ENCODE data around the gene SMC6. TPM values are rescaled to one million over a fixed set of nuclear protein-coding genes. Genes with fewer than 3 reads are reported as not detected.

SMC6 gene
- total RNA-seq, 4 donors from 2014 or later: 15.7 to 49.1 (median 36.2) TPM

- intact Hi-C loops (cut with DNase I; ENCODE audit: low total_unique reads): no loop called here
- DNase-seq: no peak
- TF ChIP-seq EP300 (IDR thresholded peaks at IDR 0.05; ENCODE audit: low read depth): no peak
- TF ChIP-seq CTCF (IDR thresholded peaks at IDR 0.05): no peak
- TF ChIP-seq POLR2A (IDR thresholded peaks at IDR 0.05): no peak
- no peak for TF ChIP-seq POLR2AphosphoS5 (IDR thresholded peaks at IDR 0.05)
- peaks cover 0 to 56% (median 19%) of the 10 kb centered on the region in 4 donors for H3K36me3 ChIP-seq
- no peaks in the 10 kb centered on the region for H3K27me3 ChIP-seq
- no peak overlapping the region for H3K27ac ChIP-seq
- in situ Hi-C loops (cut with MboI; ENCODE audit: low pct_ligation_motif_present in 1 of 4, low pct_unique_long_range_greater_than_20kb in 1 of 4, low sequenced_read_pairs in 3 of 4): loop anchor here in 1 of 4 donors (25.0 kb wide), 1 partner anchor 429 kb away; no protein-coding TSS in a partner anchor
- H3K4me1 ChIP-seq: no peaks in the 10 kb centered on the region
- no peak overlapping the region for H3K4me3 ChIP-seq
- H3K9me3 ChIP-seq: no peaks in the 10 kb centered on the region
- WGBS, 2 donors (ENCODE audit: low coverage in 1 of 2): 31 to 70% methylated on average over 1 of the region's 1 CpG
Observed at GRCh38 chr2:17733599-17733998, 20.0 kb downstream of the SMC6 start.

GRCh38 chr2:17729880-17730279 lies 23.7 kb downstream of the SMC6 start:
- H3K36me3 ChIP-seq: peaks cover 0 to 51% (median 12%) of the 10 kb centered on the region in 4 donors

GRCh38 chr2:17728210-17728609 lies 25.4 kb downstream of the SMC6 start:
- Histone ChIP-seq H3K36me3 (peaks cover 0 to 68% (median 16%) of the 10 kb centered on the region in 4 donors), H3K27me3 (no peaks in the 10 kb centered on the region), H3K27ac (no peak overlapping the region), H3K4me3 (no peak overlapping the region), H3K9me3 (no peaks in the 10 kb centered on the region), H3K4me1 (no peaks in the 10 kb centered on the region)
- 97% methylated on average over 6 of the region's 6 CpGs; no CpG with 5 or more reads in 1 of the 2 donors for WGBS, 2 donors (ENCODE audit: low coverage in 1 of 2)
- in situ Hi-C loops (cut with MboI; ENCODE audit: low pct_ligation_motif_present in 1 of 4, low pct_unique_long_range_greater_than_20kb in 1 of 4, low sequenced_read_pairs in 3 of 4) (loop anchor here in 1 of 4 donors (25.0 kb wide), 1 partner anchor 434 kb away; no protein-coding TSS in a partner anchor), intact Hi-C loops (cut with DNase I; ENCODE audit: low total_unique reads) (no loop called here)
- no peak for DNase-seq
- no peak for TF ChIP-seq POLR2A (IDR thresholded peaks at IDR 0.05)
- TF ChIP-seq CTCF (IDR thresholded peaks at IDR 0.05): no peak
- no peak for TF ChIP-seq EP300 (IDR thresholded peaks at IDR 0.05; ENCODE audit: low read depth)
- no peak for TF ChIP-seq POLR2AphosphoS5 (IDR thresholded peaks at IDR 0.05)

More at GRCh38 chr2:17729880-17730279, 23.7 kb downstream of the SMC6 start:
- no peaks in the 10 kb centered on the region for H3K4me1 ChIP-seq
- no peak for DNase-seq
- no peaks in the 10 kb centered on the region for H3K9me3 ChIP-seq
- in situ Hi-C loops (cut with MboI; ENCODE audit: low pct_ligation_motif_present in 1 of 4, low pct_unique_long_range_greater_than_20kb in 1 of 4, low sequenced_read_pairs in 3 of 4) (loop anchor here in 1 of 4 donors (25.0 kb wide), 1 partner anchor 432 kb away; no protein-coding TSS in a partner anchor), intact Hi-C loops (cut with DNase I; ENCODE audit: low total_unique reads) (no loop called here)
- WGBS, 2 donors (ENCODE audit: low coverage in 1 of 2): 84 to 89% methylated on average over 2 of the region's 2 CpGs
- TF ChIP-seq POLR2A (IDR thresholded peaks at IDR 0.05) (no peak), POLR2AphosphoS5 (IDR thresholded peaks at IDR 0.05) (no peak), EP300 (IDR thresholded peaks at IDR 0.05; ENCODE audit: low read depth) (no peak), CTCF (IDR thresholded peaks at IDR 0.05) (no peak)
- H3K27me3 ChIP-seq: no peaks in the 10 kb centered on the region
- H3K27ac ChIP-seq: no peak overlapping the region
- no peak overlapping the region for H3K4me3 ChIP-seq

GRCh38 chr2:17719562-17720371 lies 33.8 kb downstream of the SMC6 start:
- no peak for TF ChIP-seq POLR2AphosphoS5 (IDR thresholded peaks at IDR 0.05)
- TF ChIP-seq POLR2A (IDR thresholded peaks at IDR 0.05): no peak
- TF ChIP-seq CTCF (IDR thresholded peaks at IDR 0.05): peak; percentile 70 to 86 (median 76)
- peaks cover 0 to 87% (median 29%) of the 10 kb centered on the region in 4 donors for H3K36me3 ChIP-seq
- H3K4me3 ChIP-seq: no peak overlapping the region
- H3K27ac ChIP-seq: no peak overlapping the region
- in situ Hi-C loops (cut with MboI; ENCODE audit: low pct_ligation_motif_present in 1 of 4, low pct_unique_long_range_greater_than_20kb in 1 of 4, low sequenced_read_pairs in 3 of 4): loop anchor here in 2 of 4 donors (25.0 kb wide), 1 partner anchor 118 kb away; no protein-coding TSS in a partner anchor
- H3K27me3 ChIP-seq: no peaks in the 10 kb centered on the region
- H3K9me3 ChIP-seq: no peaks in the 10 kb centered on the region
- intact Hi-C loops (cut with DNase I; ENCODE audit: low total_unique reads): no loop called here
- DNase-seq: no peak
- no peaks in the 10 kb centered on the region for H3K4me1 ChIP-seq
- 72 to 81% methylated on average over 4 of the region's 4 CpGs for WGBS, 2 donors (ENCODE audit: low coverage in 1 of 2)

All from transverse colon (tissue), 4 donors.